ACHN (cell line): ENCODE measurements around the gene FGA.
A peak's percentile ranks its signal among the peaks of the same experiment; 100 is the strongest.

ENCODE experiments used
- DNase-seq: peaks from one replicate; pipeline ENCODE4 v3.0.0-alpha.2; 2015
- in situ Hi-C: cut with HindIII; loops from 2 replicates; pipeline ENCODE4 v1.10.0; 2017; ENCODE audit warnings: low sequenced_read_pairs, low pct_ligation_motif_present, low pct_unique_long_range_greater_than_20kb

FGA gene

GRCh38 chr4:154590329-154591006, at the start of gene FGA:
Gene FGA (minus strand): TSS chr4:154590742. CDS start chr4:154590687, 55 bp downstream.
- no peak for DNase-seq
- in situ Hi-C loops: no loop called here

GRCh38 chr4:154634058-154634457, 43.5 kb upstream of the FGA start:
- DNase-seq: no peak
- in situ Hi-C loops: no loop called here

DNA sequence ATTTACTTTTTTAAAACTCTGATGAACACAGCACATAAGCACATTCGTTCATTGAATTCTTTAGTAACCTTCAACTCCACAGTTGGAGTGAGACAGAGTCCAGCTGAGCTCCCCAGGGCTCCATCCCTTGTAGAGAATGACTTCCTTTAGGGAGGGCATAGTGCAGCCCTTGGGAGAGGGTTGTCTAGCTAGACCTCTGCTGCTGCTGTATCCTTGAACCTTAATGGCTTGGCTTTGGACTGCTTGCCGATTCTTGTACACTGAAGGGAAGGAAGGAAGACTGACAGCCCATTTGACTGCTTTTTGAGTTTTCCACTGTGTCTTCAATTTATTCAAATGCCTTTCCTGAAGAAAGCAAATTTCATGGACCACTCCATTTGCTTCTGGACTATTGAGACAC, 41.3 kb upstream of the FGA start:
- DNase-seq: no peak
- in situ Hi-C loops: no loop called here

GRCh38 chr4:154630324-154630723, 39.8 kb upstream of the FGA start:
- in situ Hi-C loops: no loop called here
- DNase-seq: no peak

- in situ Hi-C loops: no loop called here
- peak; percentile 75 for DNase-seq
Observed at GRCh38 chr4:154626793-154627484, 36.4 kb upstream of the FGA start.

DNA sequence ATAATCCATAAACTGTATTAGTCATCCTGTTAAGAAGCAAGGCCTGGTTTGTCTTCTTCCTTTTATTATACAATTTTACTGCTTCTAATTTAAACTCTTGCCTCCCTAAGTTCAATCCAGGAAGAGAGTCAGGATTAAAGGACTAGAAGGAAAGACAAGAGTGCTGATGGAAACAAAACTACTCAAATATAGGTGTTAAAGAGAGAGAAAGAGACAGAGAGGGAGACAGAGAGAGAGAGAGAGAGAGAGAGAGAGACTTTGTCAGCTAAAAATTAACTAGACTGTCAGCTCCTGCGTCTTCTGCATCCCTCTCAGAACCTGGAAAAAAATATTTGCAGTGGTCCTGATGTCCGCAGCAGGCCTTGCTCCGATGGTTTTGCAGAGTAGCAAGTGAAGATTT, 35.4 kb upstream of the FGA start:
- DNase-seq: no peak
- in situ Hi-C loops: no loop called here

DNA sequence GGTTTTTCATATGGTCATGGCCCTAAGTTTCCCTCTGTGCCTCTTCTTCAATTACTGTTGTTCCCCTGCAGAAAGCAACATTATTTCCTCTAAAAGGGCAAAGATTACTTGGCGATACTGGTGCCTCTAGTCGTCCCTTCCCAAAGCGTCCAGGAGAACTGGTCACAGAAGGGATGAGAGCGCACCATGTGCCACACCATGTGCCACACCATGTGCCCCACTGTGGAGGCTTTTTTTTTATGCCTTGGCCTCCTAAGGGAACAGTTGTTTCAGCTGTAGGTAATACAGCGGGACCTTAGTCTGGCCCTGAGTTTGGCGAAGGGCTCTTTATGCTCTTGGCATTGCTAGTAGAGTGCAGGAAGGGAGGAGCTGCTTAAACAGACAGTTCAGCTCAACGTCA, 33.5 kb upstream of the FGA start:
- DNase-seq: no peak
- in situ Hi-C loops: no loop called here

DNA sequence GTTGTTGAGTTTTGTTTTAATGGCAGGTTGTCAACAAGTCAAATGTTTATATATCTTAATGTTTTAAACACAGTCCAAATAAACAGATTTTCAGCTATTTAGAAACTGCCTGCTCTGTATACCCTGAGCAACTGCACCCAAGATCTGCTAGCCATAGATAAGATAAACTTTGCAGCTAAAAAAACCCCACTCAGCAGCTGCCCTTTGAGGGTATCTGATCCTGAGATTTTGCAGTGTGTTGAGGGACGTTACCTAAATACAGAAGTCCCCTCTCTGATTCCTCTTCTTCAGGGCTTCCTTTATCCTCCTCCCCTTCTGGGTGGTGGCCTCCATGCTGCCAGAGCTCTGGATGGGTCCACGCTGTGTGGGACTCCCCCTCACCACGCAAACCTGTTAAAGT, 32.9 kb upstream of the FGA start:
- in situ Hi-C loops: no loop called here
- DNase-seq: no peak

GRCh38 chr4:154622598-154622997, 32.1 kb upstream of the FGA start:
- DNase-seq: peak; percentile 54
- in situ Hi-C loops: no loop called here

GRCh38 chr4:154620111-154620510, 29.6 kb upstream of the FGA start:
- in situ Hi-C loops: no loop called here
- no peak for DNase-seq

- in situ Hi-C loops: no loop called here
- DNase-seq: peak; percentile 55
Observed at GRCh38 chr4:154618708-154619315, 28.3 kb upstream of the FGA start.

DNA sequence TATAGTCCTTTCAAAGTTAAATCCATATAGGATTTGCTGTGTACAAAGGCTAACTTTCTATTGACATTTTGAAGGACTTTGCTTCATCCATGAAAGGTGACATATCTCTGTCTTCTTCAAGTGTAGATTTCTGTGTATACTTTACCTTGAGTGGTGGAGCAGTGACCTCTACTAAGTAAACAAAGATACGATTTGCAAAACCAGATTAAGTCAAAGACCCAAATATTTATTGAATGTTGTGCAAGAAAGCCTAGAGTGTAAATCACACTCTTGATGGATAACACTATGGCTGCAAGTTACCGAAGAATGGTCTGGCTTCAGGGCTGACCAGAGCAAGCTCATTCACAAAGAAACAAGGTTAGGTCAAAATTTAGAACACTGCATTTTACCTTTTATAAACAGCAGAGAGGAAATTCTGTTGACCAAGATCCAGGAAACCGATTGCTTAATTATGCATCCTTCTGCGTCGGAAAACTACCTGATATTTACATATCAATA, 27.3 kb upstream of the FGA start:
- in situ Hi-C loops: no loop called here
- DNase-seq: no peak

- in situ Hi-C loops: no loop called here
- DNase-seq: no peak
Observed at GRCh38 chr4:154616731-154617130, 26.2 kb upstream of the FGA start.

DNA sequence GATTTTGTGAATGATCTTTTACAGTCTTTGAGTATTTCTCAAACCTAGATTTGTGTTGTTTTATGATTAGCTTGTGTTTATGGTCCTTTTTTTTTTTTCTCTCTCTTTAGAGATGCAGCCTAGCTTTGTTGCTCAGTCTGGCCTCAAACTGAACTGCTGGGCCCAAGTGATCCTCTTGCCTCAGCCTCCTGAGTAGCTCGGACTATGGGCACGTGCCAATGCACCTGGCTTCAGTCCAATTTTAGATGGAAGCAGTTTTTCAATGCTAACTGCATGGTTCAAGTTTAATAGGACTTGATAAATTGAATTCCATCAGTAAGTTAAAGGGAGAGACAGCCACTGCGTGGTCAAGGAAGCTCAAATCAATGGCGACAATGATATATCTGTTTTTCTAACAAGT, 25.7 kb upstream of the FGA start:
- DNase-seq: no peak
- in situ Hi-C loops: no loop called here

DNA sequence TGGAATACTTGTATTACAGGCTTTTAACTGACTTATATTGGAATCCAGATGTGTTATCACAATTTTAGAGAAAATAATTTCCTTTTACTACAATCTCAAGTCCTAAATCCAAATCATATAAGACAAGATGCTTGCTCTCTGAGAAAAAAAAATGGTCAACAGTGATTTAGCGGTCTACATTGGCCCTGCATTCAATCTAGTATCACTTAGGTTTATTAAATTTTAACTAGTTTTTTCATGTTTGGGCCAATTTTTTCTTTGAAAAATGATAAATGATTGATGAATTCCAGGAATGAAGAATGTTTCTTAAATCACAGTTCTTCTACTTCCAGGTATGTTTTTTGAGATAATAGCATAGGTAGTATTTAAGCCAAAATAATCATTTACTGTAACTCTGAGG, 24.7 kb upstream of the FGA start:
- DNase-seq: no peak
- in situ Hi-C loops: no loop called here

GRCh38 chr4:154614306-154614705, 23.8 kb upstream of the FGA start:
- DNase-seq: no peak
- in situ Hi-C loops: no loop called here

- in situ Hi-C loops: no loop called here
- DNase-seq: no peak
Observed at GRCh38 chr4:154612472-154613414, 22.2 kb upstream of the FGA start, which contains the start of gene FGG. Gene FGG (minus strand): TSS chr4:154612656. CDS start chr4:154612609, 47 bp downstream.

DNA sequence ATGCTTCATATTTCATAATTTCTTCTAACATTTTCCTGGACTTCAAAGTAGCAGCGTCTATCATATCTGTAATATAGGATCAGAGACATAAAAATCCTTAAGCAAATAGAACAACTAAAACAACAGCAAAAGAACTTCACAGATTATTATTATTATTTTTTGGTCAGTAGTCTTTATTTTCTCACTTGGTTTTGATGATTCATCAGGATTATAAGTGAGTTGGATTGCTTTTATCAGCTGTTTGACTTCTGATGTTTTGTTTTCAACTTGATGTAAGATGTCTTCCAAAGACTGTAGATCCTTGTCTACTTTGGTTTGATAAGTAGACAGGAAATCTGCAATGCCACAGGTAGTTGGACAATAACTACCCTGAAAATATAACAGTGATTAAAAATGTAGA, 21.3 kb upstream of the FGA start:
- in situ Hi-C loops: no loop called here
- DNase-seq: no peak

DNA sequence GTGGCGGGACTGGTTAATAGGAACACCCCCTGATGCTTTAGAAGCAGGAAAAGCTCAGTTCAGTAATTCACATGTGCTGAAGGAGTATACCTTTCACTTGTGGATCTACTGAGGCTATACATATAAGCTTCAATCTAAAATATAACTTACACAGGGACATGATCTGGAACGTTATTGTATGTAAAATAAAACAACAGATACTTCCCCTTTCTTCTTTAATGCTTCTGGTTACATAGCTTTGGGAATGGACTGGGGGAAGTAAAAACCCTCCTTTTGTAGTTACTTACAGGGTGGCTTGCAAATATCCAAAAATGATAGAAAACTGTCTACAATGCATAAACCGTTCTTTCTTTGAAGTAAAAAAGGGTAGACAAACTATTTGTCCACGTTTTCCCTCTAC, 20.0 kb upstream of the FGA start:
- in situ Hi-C loops: no loop called here
- DNase-seq: no peak
